ENCODE results near the gene ANXA11. TPM values are rescaled to one million over a fixed set of nuclear protein-coding genes. Genes with fewer than 3 reads are reported as not detected.

The ANXA11 gene
- total RNA-seq, 1 donor from 2014 or later, result 2.3 TPM

DNA sequence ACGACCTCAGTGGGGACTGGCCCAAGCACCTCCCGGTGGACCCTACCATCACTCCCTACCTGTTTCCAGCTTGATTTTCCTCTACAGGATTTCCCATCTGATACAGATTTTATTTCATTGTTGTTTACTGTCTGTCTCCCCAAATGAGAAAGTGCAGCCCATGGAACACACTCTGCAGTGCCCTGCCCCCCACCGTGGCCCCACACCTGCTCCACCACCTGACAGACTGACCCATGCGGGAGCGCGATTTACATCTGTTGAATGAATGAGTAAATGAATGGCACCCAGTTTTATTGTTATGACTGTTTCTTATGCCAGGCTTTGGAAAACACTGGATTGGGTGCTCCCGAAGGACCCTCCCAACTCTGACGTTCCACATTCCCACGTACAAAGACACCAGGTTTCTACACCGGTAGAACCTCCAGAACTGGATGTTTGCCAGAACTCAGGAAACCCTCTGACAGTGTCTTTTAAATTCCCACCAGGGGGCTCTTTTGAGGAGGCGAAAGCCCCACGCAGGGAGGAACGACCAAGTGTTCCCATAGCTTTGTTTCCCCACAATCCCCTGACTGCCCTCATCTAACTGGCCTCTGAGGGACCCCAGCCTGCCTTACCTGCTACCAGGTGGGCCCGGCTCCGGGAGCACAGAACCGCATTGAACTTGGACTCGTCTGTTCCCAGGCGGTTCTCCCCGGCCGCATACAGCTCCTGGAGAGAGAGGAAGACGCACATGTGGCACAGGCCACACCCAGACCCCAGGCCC, 43.8 kb downstream of the ANXA11 start:
- no peak for DNase-seq
- H3K4me3 Mint-ChIP-seq (ENCODE audit: unreplicated experiment), result no peak overlapping the region
- no peaks in the 10 kb centered on the region for H3K27me3 Mint-ChIP-seq (ENCODE audit: unreplicated experiment)
- H3K9me3 Mint-ChIP-seq (ENCODE audit: unreplicated experiment), result peaks cover 9% of the 10 kb centered on the region
- peak overlapping the region; percentile 15 for H3K27ac Mint-ChIP-seq (ENCODE audit: unreplicated experiment)
- H3K36me3 Mint-ChIP-seq (ENCODE audit: unreplicated experiment), result no peaks in the 10 kb centered on the region
- H3K4me1 Mint-ChIP-seq (ENCODE audit: low read depth, unreplicated experiment), result peaks cover 16% of the 10 kb centered on the region
- TF ChIP-seq, protein P1, sequence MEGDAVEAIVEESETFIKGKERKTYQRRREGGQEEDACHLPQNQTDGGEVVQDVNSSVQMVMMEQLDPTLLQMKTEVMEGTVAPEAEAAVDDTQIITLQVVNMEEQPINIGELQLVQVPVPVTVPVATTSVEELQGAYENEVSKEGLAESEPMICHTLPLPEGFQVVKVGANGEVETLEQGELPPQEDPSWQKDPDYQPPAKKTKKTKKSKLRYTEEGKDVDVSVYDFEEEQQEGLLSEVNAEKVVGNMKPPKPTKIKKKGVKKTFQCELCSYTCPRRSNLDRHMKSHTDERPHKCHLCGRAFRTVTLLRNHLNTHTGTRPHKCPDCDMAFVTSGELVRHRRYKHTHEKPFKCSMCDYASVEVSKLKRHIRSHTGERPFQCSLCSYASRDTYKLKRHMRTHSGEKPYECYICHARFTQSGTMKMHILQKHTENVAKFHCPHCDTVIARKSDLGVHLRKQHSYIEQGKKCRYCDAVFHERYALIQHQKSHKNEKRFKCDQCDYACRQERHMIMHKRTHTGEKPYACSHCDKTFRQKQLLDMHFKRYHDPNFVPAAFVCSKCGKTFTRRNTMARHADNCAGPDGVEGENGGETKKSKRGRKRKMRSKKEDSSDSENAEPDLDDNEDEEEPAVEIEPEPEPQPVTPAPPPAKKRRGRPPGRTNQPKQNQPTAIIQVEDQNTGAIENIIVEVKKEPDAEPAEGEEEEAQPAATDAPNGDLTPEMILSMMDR (IDR thresholded peaks at IDR 0.05; ENCODE audit: partially characterized antibody, unreplicated experiment), result peak; percentile 34

GRCh38 chr10:80160361-80161320, 44.7 kb downstream of the ANXA11 start:
- H3K27ac Mint-ChIP-seq (ENCODE audit: unreplicated experiment), result no peak overlapping the region
- H3K9me3 Mint-ChIP-seq (ENCODE audit: unreplicated experiment), result peaks cover 5% of the 10 kb centered on the region
- H3K27me3 Mint-ChIP-seq (ENCODE audit: unreplicated experiment), result no peaks in the 10 kb centered on the region
- no peak overlapping the region for H3K4me3 Mint-ChIP-seq (ENCODE audit: unreplicated experiment)
- DNase-seq, result no peak
- TF ChIP-seq, protein P1 (IDR thresholded peaks at IDR 0.05; ENCODE audit: partially characterized antibody, unreplicated experiment), result no peak
- H3K4me1 Mint-ChIP-seq (ENCODE audit: low read depth, unreplicated experiment), result peaks cover 9% of the 10 kb centered on the region
- no peaks in the 10 kb centered on the region for H3K36me3 Mint-ChIP-seq (ENCODE audit: unreplicated experiment)

GRCh38 chr10:80159166-80159873, 46.0 kb downstream of the ANXA11 start:
- Mint-ChIP-seq H3K36me3 (ENCODE audit: unreplicated experiment) (no peaks in the 10 kb centered on the region), H3K4me3 (ENCODE audit: unreplicated experiment) (no peak overlapping the region), H3K9me3 (ENCODE audit: unreplicated experiment) (peaks cover 6% of the 10 kb centered on the region), H3K4me1 (ENCODE audit: low read depth, unreplicated experiment) (peaks cover 8% of the 10 kb centered on the region), H3K27me3 (ENCODE audit: unreplicated experiment) (no peaks in the 10 kb centered on the region), H3K27ac (ENCODE audit: unreplicated experiment) (no peak overlapping the region)
- TF ChIP-seq, protein P1 (IDR thresholded peaks at IDR 0.05; ENCODE audit: partially characterized antibody, unreplicated experiment), result no peak
- DNase-seq, result no peak

DNA sequence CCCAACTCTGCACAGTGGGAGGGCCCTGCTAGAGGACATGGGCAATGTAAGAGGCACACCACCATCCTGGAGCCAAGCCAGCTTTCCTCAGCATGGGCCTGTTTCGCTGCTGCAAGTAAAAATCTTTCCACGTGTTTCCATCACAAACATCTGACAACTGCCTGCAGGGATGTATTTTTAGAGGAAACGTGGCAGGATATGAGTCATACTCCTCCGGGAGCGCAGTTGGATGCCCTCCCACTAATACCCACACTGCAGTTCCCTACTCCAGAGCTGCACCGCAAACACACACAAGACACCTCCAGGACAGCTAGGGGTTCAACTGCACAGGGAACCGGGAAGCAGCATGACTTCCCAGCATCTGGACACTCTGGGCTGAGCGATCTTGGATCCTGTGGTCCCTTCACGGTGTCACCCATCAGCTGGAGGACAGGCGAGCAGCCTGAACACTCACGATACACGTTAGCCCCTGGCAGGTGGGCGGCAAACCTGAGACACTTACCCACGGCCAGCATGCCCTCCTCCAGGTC, 46.7 kb downstream of the ANXA11 start:
- H3K36me3 Mint-ChIP-seq (ENCODE audit: unreplicated experiment), result no peaks in the 10 kb centered on the region
- H3K27ac Mint-ChIP-seq (ENCODE audit: unreplicated experiment), result no peak overlapping the region
- DNase-seq, result no peak
- peaks cover 3% of the 10 kb centered on the region for H3K9me3 Mint-ChIP-seq (ENCODE audit: unreplicated experiment)
- peaks cover 8% of the 10 kb centered on the region for H3K4me1 Mint-ChIP-seq (ENCODE audit: low read depth, unreplicated experiment)
- H3K4me3 Mint-ChIP-seq (ENCODE audit: unreplicated experiment), result no peak overlapping the region
- TF ChIP-seq, protein P1 (IDR thresholded peaks at IDR 0.05; ENCODE audit: partially characterized antibody, unreplicated experiment), result no peak
- H3K27me3 Mint-ChIP-seq (ENCODE audit: unreplicated experiment), result no peaks in the 10 kb centered on the region
